Activated T-helper 1 cell treated with Interleukin-2 at 50 U/mL for 16 hours (primary cell): ENCODE measurements around the gene HEPACAM.
"Not testable (repeated sequence)": the region's sequence is repeated elsewhere in the genome, so short reads cannot be mapped to it uniquely, and the experiment has no call there.

Experiments
- DNase-seq: peaks from one replicate; pipeline ENCODE4 v3.0.0-alpha.2; 2020; ENCODE audit warnings: low read depth

HEPACAM gene, protein sequence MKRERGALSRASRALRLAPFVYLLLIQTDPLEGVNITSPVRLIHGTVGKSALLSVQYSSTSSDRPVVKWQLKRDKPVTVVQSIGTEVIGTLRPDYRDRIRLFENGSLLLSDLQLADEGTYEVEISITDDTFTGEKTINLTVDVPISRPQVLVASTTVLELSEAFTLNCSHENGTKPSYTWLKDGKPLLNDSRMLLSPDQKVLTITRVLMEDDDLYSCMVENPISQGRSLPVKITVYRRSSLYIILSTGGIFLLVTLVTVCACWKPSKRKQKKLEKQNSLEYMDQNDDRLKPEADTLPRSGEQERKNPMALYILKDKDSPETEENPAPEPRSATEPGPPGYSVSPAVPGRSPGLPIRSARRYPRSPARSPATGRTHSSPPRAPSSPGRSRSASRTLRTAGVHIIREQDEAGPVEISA

DNA sequence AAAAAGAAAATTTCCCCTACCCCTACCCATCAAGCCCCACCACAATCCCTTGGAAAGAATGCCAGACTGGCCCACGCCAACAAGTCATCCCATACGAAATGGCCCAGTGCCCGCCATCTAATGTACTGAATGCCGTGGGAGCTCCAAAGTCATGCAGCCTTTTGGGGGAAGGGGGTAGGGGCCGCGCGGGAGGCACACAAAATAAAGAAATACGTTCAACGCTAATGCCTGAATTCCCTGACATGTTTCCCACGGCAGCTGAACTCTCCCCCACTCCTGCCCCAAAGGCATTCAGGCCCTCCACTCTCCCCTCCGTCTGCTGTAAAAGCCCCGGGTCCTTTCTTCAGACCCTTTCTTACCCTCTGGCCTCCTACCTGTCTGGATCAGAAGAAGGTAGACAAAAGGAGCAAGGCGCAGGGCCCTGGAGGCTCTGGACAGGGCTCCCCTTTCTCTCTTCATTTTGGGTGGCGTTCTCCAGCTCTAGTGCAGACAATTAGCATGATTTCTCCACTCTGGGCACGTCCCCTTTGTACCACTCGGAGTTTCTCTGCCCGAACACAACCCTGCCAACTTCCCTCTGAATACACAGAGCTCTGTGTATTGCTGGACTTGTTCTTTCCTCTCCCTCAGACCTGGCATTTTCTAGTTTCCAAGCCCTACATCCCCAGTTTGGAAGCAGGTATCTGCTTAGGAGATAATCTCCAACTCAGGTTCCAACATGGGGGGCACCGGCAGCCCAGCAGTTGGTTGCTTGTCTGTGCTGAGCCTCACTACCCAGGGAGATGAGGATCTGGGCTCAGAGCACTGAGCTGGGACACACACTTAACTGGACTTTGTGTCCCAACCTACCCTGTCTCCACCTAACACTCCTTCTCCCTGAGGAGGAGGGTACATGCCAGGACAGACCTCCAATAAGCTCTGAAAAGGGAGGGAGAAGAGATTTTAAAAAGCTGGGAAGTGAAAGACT is at the start of gene HEPACAM:
Gene HEPACAM (minus strand): TSS at position 500 of the 967 bp plus-strand sequence. CDS start 41 bp downstream, at position 459.
- DNase-seq, result no peak

DNA sequence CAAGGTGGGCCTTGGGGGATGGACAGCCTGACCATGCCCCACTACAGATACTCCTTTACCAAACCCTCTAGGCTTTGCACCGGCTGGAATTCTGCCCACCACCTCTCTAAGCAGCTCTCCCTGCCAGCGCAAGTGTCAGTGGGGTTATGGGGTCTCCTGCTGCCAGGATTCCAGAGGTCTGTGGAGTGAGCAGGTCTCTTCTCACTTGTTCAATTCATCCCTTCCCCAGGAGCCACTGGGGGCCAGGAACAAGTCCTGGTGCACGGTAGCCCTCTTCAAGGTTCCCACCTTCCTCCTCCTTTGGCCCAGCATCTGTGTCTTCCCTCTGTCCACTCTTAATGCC is 48.6 kb upstream of the HEPACAM start:
- no peak for DNase-seq

DNA sequence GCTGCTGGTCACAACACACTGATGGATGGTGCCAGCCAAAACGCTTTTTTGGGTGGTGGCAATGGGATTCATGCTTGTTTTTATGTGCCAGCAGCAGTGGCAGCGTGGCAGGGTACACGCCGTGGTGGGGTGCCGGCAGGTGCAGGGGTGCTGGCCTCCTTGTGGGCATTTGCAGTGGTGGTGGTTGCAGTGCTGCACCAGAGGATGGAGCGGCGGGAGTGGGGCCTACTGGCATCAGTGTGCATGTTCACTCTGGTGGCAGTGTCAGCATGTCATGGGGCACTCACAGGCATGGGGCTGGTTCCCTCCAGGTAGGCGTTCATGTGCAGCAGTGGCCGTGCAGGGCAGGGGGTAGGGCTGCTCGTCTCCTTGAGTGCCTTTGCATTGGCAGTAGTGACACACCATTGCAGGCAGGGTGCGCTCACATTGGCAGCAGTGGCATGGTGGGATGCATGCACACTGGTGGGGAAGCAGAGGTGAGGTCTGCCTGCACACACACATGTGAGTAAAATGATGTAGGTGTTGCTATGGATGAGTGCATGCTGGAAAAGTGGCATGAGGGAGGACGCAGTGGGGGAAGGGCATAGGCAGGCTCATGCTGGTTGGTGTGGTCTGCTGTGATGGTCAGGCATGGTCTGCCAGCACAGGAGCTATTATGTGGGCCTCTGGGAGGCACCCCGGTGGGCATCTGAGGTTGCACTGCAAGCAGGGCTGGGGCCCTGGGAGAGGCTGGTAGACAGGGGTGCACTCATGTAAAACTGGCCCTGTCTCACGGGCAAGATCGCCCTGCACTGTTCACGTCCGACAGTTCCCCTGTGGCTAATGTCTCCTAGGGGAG is 48.0 kb upstream of the HEPACAM start:
- DNase-seq, result no peak

DNA sequence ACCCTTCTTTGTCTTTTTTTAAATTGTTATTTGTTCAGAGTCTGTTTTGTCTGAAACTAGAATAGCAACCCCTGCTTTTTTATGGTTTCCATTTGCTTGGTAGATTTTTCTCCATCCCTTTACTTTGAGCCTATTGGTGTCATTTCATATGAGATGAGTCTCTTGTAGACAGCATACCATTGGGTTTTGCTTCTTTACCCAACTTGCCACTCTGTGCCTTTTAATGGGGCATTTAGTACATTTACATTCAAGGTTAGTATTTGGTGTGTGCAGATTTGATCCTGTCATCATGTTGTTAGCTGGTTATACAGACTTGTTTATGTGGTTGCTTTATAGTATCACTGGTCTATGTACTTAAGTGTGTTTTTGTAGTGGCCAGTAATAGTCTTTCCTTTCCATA is 46.2 kb upstream of the HEPACAM start:
- DNase-seq, result no peak

DNA sequence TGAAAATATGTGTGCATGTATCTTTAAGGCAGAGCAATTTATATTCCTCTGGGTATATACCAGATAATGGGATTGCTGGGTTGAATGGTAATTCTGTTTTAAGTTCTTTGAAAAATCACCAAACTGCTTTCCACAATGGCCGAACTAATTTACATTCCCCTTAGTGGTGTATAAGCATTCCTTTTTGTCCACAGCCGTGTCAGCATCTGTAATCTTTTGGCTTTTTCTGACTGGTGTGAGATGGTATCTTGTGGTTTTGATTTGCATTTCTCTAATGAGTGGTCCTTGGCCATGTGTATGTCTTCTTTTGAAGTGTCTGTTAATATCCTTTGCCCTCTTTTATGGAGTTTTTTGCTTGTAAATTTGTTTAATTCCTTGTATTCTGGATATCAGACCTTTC is 42.5 kb upstream of the HEPACAM start:
- DNase-seq, result no peak

DNA sequence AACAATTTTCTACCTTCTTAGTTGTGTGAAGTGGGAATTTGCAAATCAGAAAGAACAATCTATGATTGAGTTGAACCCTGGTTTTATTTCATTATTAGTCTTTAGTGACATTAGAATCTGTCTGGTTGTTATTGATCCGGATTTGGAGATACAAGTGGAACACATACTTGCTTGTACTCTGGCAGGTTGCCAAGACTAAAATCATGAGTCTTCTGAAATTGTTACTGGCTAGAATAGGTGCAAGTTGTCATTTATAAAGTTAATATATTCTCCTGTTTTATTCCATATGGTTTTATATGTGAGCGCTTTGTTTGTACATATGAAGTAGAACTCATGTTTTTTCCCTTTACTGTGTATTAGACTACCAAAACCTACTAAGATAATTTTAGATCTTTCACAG is 41.2 kb upstream of the HEPACAM start:
- DNase-seq, result no peak

DNA sequence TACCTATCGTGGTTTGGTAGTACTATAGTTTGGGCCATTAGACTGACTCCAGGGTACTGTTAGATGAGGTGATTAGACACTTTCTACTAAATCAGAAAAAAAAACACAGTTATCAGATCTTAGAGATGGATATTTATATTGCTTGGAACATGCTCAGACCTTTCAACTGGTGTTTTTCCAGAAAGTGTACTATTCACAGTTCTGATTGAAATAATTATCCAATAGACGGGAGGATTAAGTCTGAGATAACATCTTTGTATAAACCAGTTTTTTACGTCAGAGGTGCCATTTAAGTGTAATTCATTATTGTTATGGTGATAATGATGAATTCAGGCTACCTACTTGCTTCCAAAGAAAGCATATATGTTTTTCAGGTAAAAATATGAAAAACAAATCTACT is 40.7 kb upstream of the HEPACAM start:
- DNase-seq, result no peak

DNA sequence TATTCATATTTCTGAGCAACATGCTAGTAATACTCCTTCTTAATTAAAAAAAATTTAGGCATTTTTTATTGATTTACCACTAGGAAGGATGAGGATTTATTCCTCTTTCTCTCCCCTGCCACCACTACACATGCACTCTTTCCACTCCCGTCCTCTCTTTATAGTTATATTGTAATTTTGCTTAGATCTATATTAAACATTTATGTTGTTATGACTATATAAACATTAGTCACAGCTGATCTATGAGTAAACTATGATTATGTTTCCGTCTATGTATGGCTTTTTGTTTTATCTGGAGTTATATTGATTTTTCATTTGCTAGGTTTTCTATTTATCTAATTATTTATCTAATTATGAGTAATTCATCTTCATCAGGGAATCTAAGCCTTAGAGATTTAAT is 36.0 kb upstream of the HEPACAM start:
- no peak for DNase-seq

DNA sequence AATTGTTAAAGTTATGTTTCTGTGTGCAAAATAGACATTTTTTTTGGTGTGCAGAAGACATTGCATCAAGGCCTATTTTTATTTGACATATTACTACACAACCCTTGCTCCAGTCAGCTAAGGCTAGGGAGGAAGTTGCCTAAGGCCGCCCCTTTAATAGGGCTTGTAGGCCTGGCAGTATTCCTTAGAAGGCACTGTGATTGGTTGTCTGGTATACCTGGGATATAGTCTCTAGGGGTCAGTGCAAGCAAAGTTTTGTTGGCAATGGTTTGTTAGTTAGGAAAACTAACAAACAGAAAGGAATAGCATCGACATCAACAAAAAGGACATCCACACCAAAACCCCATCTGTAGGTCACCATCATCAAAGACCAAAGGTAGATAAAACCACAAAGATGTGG is 35.1 kb upstream of the HEPACAM start:
- no peak for DNase-seq

DNA sequence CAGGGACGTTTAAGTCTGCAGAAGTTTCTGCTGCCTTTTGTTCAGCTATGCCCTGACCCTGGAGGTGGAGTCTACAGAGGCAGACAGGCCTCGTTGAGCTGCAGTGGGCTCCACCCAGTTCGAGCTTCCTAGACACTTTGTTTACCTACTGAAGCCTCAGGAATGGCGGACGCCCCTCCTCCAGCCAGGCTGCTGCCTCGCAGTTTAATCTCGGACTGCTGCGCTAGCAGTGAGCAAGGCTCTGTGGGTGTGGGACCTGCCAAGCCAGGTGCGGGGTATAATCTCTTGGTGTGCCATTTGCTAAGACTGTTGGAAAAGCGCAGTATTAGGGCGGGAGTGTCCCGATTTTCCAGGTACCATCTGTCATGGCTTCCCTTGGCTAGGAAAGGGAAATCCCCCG is 32.4 kb upstream of the HEPACAM start:
- not testable (repeated sequence) for DNase-seq

DNA sequence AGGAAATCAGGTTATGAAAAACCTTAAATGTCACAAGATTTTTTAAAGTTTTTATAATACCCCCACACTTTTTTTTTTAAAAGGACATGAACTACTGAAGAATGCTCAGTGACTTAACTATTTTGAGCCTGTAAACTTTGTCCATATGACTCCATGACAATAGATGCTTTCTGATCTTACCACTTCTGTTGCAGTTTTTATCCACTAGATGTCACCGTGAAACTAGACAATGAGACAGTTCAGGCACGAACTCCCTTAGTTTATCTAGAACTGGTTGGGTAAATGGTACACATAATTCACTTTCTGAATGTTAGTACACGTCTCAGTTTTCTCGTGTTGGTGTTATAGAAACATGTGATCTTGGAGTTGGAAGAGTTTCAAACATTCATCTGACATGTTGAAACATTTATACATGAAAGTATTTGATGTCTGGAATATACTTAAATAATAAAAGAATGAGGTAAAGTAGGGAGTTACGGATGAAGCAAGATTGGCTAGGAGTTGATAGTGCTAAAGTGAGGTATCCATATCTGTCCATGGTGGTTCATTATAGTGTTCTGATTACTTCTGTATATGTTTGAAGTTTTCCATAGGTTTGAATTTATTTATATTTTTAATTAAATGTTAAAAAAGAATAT is 26.2 kb upstream of the HEPACAM start:
- DNase-seq, result no peak

DNA sequence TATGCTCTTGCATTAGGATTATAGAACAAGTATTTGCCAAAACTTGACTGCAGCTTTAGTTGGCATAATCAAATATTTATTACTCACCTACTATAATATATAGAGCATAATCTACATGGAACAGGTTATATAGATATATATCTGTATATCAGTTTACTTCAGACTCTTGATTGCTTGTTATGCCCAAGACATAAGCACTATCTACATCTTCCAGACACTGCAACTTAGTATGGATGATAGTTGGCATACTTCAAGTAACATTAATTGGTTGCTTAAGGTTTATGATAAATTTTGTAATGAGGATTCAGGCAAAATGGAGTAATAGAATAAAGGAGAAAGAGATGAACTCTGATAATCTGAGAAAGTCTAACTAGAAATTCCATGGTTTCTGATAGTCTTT is 19.2 kb upstream of the HEPACAM start:
- no peak for DNase-seq

DNA sequence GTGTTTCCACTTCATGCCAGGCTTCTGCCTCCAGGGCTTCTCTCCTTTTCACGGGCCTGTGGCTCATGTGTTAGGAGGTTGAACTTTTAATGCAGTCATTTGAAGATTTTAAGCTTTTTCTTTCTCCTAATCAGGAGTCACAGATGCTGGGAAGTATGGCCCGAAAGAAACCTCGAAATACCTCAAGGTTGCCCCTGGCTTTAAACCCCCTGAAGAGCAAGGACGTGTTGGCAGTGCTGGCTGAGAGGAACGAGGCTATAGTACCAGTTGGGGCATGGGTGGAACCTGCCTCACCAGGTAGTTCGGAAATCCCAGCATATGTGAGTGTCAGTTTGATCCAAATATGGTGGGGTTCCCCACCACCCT is 18.7 kb upstream of the HEPACAM start:
- DNase-seq, result no peak

DNA sequence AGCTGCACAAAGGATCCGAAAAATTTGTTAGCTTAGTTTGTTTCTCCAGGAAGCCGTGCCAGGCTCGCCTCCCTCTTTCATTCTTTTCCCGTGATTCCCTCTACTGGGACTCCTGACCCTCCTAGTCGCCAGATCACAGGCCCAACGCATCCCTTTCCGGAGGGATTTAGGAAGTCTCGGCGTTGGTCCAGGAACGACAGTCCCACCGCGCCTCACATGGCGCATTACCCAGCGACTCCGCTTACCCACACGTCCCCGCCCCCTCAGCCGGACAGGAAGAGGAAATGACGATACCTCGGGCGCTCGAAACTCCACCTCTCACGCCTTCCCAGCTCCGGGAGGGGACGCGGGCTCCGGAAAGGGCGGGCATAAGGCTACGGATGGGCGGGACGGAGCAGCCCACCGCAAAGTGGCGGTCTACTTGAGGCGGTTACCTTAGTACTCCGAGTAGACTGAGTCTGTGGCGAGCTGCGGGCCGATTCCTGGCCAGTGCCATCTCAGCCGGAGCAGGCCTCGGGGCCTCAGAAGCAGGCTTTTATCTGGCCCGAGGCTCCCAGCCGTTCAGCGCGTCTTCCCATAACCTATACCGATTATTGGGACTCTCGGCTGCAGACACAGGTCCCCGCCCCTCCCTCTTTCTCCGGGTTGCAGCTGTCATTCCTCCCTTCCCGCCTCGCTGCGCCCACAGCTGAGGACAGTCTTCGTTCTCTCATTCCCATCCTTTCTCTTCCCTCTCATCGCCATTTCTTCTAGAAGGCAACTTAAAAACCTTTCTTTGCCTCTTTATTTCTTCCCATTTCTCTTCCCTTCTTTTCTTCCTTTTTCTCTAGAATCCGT is 18.1 kb upstream of the HEPACAM start, which contains the start of gene CCDC15:
Gene CCDC15 (plus strand): TSS at position 450 of the 837 bp plus-strand sequence. CDS start 531 bp downstream, outside the sequence.
- peak; percentile 91 for DNase-seq

DNA sequence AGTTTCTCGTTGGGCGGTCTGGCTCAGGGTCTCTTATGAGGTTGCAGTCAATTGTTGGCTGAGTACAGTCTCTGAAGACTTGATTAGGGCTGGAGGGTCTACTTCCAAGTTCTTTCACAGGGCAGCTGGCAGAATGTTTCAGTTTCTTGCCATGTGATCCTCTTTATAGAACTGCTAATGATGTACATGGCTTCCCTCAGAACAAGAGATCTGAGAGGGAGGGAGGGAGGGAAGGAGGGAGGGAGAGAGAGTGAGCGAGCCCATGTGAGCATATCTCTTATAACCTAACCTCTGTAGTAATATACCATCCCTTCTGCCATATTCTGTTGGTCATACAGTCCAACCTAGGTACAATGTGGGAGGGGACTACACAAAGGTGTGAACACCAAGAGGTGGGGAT is 15.5 kb upstream of the HEPACAM start:
- DNase-seq, result no peak

DNA sequence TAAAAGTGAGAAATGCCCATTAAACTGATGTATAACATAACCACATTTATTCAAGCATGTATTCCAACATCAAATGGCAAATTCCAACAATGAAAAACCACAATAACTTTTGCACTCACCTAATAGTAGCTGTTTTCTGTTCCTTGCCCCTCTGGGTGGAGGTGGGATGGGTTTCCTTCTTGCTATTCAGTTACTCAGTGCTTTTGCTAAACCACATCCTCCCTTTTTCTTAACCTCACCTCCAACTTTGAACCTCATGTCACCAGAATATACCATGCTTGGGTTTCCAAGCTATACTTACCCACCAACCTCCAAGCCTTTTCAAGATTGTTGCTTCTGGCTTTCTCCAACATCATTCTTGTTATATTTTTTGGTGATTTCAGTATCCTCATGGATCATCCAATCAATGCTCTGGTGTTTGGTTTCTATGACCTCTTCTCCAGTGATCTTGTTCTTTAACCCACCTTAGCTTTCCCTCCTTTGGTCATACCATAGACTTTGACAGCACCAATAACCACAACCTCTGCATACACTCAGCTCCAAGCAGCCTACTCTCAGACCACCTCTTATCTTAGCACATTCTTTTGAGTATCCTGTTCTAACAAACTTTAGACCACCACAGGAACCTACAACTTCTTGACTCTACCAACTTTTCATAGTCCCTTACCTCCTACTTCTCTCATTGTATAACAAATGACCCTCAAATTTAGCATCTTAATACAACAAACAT is 14.9 kb upstream of the HEPACAM start:
- DNase-seq, result no peak

DNA sequence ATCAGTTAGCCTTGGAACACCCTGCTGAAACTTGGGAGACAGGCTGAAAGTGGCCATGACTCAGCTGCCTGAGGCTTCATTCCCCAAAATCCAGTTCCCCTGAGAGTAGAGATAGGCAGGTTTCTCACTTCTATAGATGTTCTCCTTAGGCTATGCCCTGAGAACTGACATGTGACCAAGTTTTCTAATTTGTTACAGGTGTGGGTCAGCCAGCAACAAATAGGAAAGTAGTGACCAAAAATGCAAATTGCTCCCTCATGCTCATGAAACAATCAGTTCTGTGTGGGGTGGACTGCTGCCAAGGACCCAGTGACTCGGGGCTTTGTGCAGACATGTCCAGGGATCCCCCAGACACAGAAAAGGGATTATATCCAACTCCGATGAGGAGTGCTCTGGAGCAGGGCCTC is 10.9 kb upstream of the HEPACAM start:
- no peak for DNase-seq

DNA sequence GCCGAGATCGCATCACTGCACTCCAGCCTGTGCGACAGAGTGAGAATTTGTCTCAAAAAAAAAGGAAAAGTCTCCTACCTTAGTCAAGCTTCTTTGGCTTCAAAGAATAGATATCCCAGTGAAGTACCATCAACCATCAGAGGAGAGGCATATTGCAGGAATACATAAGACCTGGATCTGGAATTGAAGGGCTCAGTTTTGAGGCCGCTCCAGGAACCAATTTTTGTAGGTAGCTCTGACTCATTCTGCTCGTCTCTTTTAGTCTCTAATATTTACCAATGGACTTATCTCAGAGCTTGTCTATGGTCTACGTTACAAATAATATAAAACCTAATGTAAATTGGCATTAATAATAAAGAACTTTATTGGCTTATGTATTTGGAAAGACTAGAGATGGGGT is 10.0 kb upstream of the HEPACAM start:
- no peak for DNase-seq

DNA sequence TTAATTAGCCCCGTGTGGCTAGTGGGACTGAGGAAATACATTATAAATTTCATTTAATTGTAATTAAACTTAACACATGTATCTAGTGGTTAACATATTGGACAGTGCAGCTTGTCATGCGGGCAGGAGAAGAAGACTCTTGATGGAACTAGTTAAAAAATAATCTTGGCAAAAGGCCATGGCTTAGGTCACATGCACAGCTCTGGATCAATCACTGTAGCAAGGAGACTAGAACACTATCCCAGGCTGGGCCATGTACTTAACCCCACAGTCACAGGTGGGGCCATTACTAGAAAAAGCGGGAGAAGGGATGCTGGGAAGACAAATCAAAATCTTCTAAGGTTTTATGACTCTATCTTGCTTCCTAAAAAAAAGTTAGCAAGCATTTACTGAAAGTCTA is 8.7 kb upstream of the HEPACAM start:
- no peak for DNase-seq

DNA sequence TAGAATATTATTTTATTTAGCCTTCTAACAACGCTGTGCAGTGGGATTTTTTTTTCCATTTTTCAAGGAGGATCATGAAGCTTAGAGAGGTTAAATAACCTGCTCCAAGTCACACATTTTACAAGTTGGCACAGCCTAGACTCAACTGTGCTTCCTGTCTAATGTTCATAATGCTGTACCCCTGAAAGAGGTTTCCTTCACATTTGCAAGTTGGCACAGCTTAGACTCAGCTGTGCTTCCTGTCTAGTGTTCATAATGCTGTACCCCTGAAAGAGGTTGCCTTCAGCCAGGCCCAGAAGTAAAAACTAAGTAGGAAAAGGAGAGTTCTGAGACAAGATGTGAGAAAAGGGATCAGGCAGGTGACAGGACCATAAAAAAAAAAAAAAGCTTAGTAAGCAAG is 7.9 kb upstream of the HEPACAM start:
- no peak for DNase-seq
